GM23338 (cell line): ENCODE data around the gene DLG3. TPM values are rescaled to one million over a fixed set of nuclear protein-coding genes. Genes with fewer than 3 reads are reported as not detected.

Source experiments
- ATAC-seq: fragments of 200-7000 bp; cut with Tn5 transposase; 3 replicates; pipeline ENCODE4 v1.9.1; 2020
- DNase-seq: peaks from one replicate; pipeline ENCODE4 v3.0.0-alpha.2; 2015; ENCODE audit warnings: low spot score
- H2AFZ ChIP-seq: fragments of 200-600 bp; sonication (generic); 2 replicates; pipeline ENCODE4 v1.8.0; 2016; ENCODE audit warnings: antibody characterized with exemption, mild to moderate bottlenecking, moderate library complexity
- H3F3A ChIP-seq: fragments of 200-600 bp; sonication (generic); replicated peaks from 2 replicates; pipeline ENCODE4 v1.8.0; 2017; ENCODE audit warnings: antibody characterized with exemption, mixed run types, low read depth
- H3K27ac ChIP-seq: fragments of 200-600 bp; sonication (generic); 2 replicates; pipeline ENCODE4 v1.6.1; 2016; ENCODE audit warnings: low read depth
- H3K27me3 ChIP-seq: fragments of 200-600 bp; sonication (generic); 2 replicates; pipeline ENCODE4 v1.8.0; 2016; ENCODE audit warnings: mild to moderate bottlenecking, mixed run types, moderate library complexity; ENCODE audit not compliant: insufficient read depth
- H3K36me3 ChIP-seq: fragments of 200-600 bp; sonication (generic); 2 replicates; pipeline ENCODE4 v1.8.0; 2016; ENCODE audit warnings: mild to moderate bottlenecking; ENCODE audit not compliant: insufficient read depth
- H3K4me1 ChIP-seq: fragments of 200-600 bp; sonication (generic); 2 replicates; pipeline ENCODE4 v1.8.0; 2016; ENCODE audit warnings: mild to moderate bottlenecking, moderate library complexity; ENCODE audit not compliant: insufficient read depth
- H3K4me2 ChIP-seq: fragments of 200-600 bp; sonication (generic); 2 replicates; pipeline ENCODE4 v1.7.1; 2017; ENCODE audit warnings: mixed run types
- H3K4me3 ChIP-seq: fragments of 200-600 bp; sonication (generic); 2 replicates; pipeline ENCODE4 v1.6.1; 2016; ENCODE audit warnings: mixed run types
- H3K79me2 ChIP-seq: fragments of 200-600 bp; sonication (generic); replicated peaks from 2 replicates; pipeline ENCODE4 v1.8.0; 2017; ENCODE audit warnings: mild to moderate bottlenecking; ENCODE audit not compliant: insufficient read depth
- H3K9me2 ChIP-seq: fragments of 200-600 bp; sonication (generic); 2 replicates; pipeline ENCODE4 v1.8.0; 2017; ENCODE audit not compliant: insufficient read depth
- H4K20me1 ChIP-seq: fragments of 200-600 bp; sonication (generic); replicated peaks from 2 replicates; pipeline ENCODE4 v1.8.0; 2017; ENCODE audit warnings: mild to moderate bottlenecking; ENCODE audit not compliant: insufficient read depth
- H3K27ac Mint-ChIP-seq: 2 replicates; pipeline ENCODE4 v1.8.0; 2020; ENCODE audit warnings: inconsistent platforms, mild to moderate bottlenecking, moderate library complexity, mixed read lengths
- H3K27me3 Mint-ChIP-seq: 3 replicates; pipeline ENCODE4 v1.8.0; 2022; ENCODE audit warnings: low read depth, mild to moderate bottlenecking, moderate library complexity, mixed read lengths, inconsistent platforms; ENCODE audit not compliant: insufficient read depth, poor library complexity
- H3K36me3 Mint-ChIP-seq: 3 replicates; pipeline ENCODE4 v1.8.0; 2021; ENCODE audit warnings: low read depth, mild to moderate bottlenecking, inconsistent platforms, moderate library complexity, mixed read lengths
- H3K4me1 Mint-ChIP-seq: 3 replicates; pipeline ENCODE4 v1.8.0; 2020; ENCODE audit warnings: mild to moderate bottlenecking, inconsistent platforms, mixed read lengths
- H3K4me3 Mint-ChIP-seq: 3 replicates; pipeline ENCODE4 v1.8.0; 2021; ENCODE audit warnings: moderate library complexity, mild to moderate bottlenecking, inconsistent platforms, mixed read lengths
- H3K9me3 Mint-ChIP-seq: 3 replicates; pipeline ENCODE4 v1.8.0; 2020; ENCODE audit warnings: moderate library complexity, mild to moderate bottlenecking, inconsistent platforms, mixed read lengths
- CREB1 ChIP-seq: fragments of 250-450 bp; sonication (Bioruptor Pico); IDR thresholded peaks from 2 replicates; pipeline ENCODE4 v1.5.0; 2020; ENCODE audit warnings: low read depth, mild to moderate bottlenecking, moderate library complexity
- CTCF ChIP-seq, 2 experiments: fragments of 200-600 bp in 1 of 2; sonication (generic) in 1 of 2; conservative IDR thresholded peaks; 2 replicates each; pipeline versions ENCODE4 v1.5.1 to v1.6.1; 2016 to 2017; ENCODE audit warnings: antibody characterized with exemption in 2 of 2, low read depth in 2 of 2, mild to moderate bottlenecking in 2 of 2, moderate library complexity in 1 of 2
- ETS1 ChIP-seq: IDR thresholded peaks from 2 replicates; pipeline ENCODE4 v1.6.1; 2016; ENCODE audit warnings: antibody characterized with exemption
- EZH2 ChIP-seq: fragments of 200-600 bp; sonication (generic); IDR thresholded peaks from one replicate; pipeline ENCODE4 v1.8.0; 2017; ENCODE audit warnings: antibody characterized with exemption, mild to moderate bottlenecking, low read depth; ENCODE audit not compliant: unreplicated experiment
- EZH2phosphoT487 ChIP-seq: fragments of 200-600 bp; sonication (generic); IDR thresholded peaks from one replicate; pipeline ENCODE4 v1.8.1; 2018; ENCODE audit warnings: antibody characterized with exemption; ENCODE audit not compliant: unreplicated experiment
- JUNB ChIP-seq: IDR thresholded peaks from one replicate; pipeline ENCODE4 v1.6.1; 2016; ENCODE audit warnings: antibody characterized with exemption; ENCODE audit not compliant: unreplicated experiment
- NANOG ChIP-seq: IDR thresholded peaks from 2 replicates; pipeline ENCODE4 v1.6.1; 2016; ENCODE audit warnings: antibody characterized with exemption, borderline replicate concordance
- POLR2AphosphoS5 ChIP-seq: IDR thresholded peaks from 2 replicates; pipeline ENCODE4 v1.6.1; 2016; ENCODE audit warnings: antibody characterized with exemption, low read depth
- REST ChIP-seq: IDR thresholded peaks from one replicate; pipeline ENCODE4 v1.6.1; 2018; ENCODE audit warnings: antibody characterized with exemption; ENCODE audit not compliant: unreplicated experiment
- STAT1 ChIP-seq: IDR thresholded peaks from one replicate; pipeline ENCODE4 v1.6.1; 2016; ENCODE audit warnings: antibody characterized with exemption; ENCODE audit not compliant: unreplicated experiment
- ZNF114 ChIP-seq: fragments of 250-450 bp; sonication (Bioruptor Pico); IDR thresholded peaks from 2 replicates; pipeline ENCODE4 v1.5.0; 2020; ENCODE audit warnings: mild to moderate bottlenecking, moderate library complexity
- ZNF331 ChIP-seq: fragments of 250-450 bp; sonication (Bioruptor Pico); IDR thresholded peaks from 2 replicates; pipeline ENCODE4 v1.5.0; 2020; ENCODE audit warnings: low read depth, mild to moderate bottlenecking, moderate library complexity
- ZNF462 ChIP-seq: fragments of 250-450 bp; sonication (Bioruptor Pico); IDR thresholded peaks from 2 replicates; pipeline ENCODE4 v1.5.0; 2020; ENCODE audit warnings: mild to moderate bottlenecking, moderate library complexity
- polyA plus RNA-seq: library from polyadenylated mRNA; unstranded; fragments of >200 nt; fragmentation: Nextera tagmentation; extraction: Ambion mirVana; gene quantifications from 2 replicates; pipeline ENCODE4 v1.2.1, GENCODE V29; 2016
- total RNA-seq: library from RNA; depleted of rRNA; stranded (reverse); fragments of >200 nt; shearing (Covaris generic); gene quantifications from 2 replicates; pipeline ENCODE4 v1.2.3, GENCODE V29; 2014

Gene DLG3
- total and polyA plus RNA-seq, 2 experiments from 2014 or later, result 13.0 to 61.8 TPM

DNA sequence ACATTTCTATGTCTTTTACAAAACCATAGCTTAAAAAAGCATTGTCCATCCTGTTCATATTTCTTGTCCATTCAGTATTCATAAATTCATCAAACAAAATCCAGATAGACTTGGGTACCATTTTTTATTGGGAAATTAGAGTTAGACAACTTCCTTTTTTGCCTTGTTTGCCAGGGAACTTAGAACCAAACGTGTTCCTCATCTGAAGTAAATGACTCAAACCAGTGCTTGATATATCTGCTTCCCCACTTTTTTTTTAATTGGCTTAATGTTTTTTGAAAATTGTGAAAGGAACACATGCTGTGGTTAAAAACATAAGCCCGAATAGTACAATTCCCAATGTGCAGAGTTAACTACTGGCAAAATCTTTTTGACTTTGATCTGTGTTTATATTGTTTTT, 44.2 kb downstream of the DLG3 start:
- ATAC-seq (no peak), DNase-seq (no peak)
- peaks cover 4% of the 10 kb centered on the region for H3K27me3 Mint-ChIP-seq
- peaks cover 23% of the 10 kb centered on the region for H3K79me2 ChIP-seq
- H3K4me2 ChIP-seq, result no peak overlapping the region
- no peak overlapping the region for H3K4me3 Mint-ChIP-seq
- no peaks in the 10 kb centered on the region for H3K9me2 ChIP-seq
- H3K4me1 Mint-ChIP-seq, result peaks cover 19% of the 10 kb centered on the region
- H3K27ac Mint-ChIP-seq, result no peak overlapping the region
- H3K9me3 Mint-ChIP-seq, result no peaks in the 10 kb centered on the region
- no peak overlapping the region for H3K27ac ChIP-seq
- no peaks in the 10 kb centered on the region for H3F3A ChIP-seq
- peaks cover 3% of the 10 kb centered on the region; the same call in 1 of the 2 replicates for H4K20me1 ChIP-seq
- H3K4me3 ChIP-seq, result no peak overlapping the region
- no peak overlapping the region for H2AFZ ChIP-seq
- H3K27me3 ChIP-seq, result no peaks in the 10 kb centered on the region
- H3K4me1 ChIP-seq, result peaks cover 9% of the 10 kb centered on the region; the same call in 1 of the 2 replicates
- TF ChIP-seq POLR2AphosphoS5 (no peak), ZNF331 (CRISPR knock-in tag) (no peak), NANOG (no peak), REST (no peak), CREB1 (no peak), JUNB (no peak), ETS1 (no peak), ZNF462 (CRISPR knock-in tag) (no peak), CTCF (conservative IDR thresholded peaks at IDR 0.05; ENCODE audit: low read depth in 2 of 2) (no peak), EZH2phosphoT487 (no peak), EZH2 (no peak), ZNF114 (CRISPR knock-in tag) (no peak), STAT1 (no peak)
- H3K36me3 Mint-ChIP-seq, result peaks cover 62% of the 10 kb centered on the region
- H3K36me3 ChIP-seq, result no peaks in the 10 kb centered on the region; the same call in 1 of the 2 replicates
